Measurements from ENCODE around the gene ZP1.

DNA sequence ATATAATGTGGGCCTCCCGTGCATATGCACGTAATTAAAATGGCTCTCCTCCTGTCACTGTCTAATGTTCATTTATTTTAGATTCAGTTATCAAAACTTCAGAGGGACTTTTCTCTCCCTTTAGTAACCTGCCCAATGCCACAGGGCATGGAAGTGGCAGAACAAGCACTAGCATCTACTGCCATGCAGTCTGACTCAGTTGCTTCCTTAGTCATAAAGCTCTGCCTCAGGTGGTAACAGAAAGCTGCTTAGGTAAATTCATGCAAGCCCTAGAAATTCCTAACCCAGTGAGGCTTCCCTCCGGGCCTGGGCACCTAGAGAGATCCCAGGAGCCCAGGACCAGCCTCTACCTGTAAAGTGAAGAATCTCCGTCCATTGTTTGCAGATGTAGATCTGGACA is 30.2 kb downstream of the ZP1 start:
- TF ChIP-seq, protein P1, sequence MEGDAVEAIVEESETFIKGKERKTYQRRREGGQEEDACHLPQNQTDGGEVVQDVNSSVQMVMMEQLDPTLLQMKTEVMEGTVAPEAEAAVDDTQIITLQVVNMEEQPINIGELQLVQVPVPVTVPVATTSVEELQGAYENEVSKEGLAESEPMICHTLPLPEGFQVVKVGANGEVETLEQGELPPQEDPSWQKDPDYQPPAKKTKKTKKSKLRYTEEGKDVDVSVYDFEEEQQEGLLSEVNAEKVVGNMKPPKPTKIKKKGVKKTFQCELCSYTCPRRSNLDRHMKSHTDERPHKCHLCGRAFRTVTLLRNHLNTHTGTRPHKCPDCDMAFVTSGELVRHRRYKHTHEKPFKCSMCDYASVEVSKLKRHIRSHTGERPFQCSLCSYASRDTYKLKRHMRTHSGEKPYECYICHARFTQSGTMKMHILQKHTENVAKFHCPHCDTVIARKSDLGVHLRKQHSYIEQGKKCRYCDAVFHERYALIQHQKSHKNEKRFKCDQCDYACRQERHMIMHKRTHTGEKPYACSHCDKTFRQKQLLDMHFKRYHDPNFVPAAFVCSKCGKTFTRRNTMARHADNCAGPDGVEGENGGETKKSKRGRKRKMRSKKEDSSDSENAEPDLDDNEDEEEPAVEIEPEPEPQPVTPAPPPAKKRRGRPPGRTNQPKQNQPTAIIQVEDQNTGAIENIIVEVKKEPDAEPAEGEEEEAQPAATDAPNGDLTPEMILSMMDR (IDR thresholded peaks at IDR 0.05), result no peak
- TF ChIP-seq POLR2AphosphoS5 (IDR thresholded peaks at IDR 0.05), result no peak
- TF ChIP-seq POLR2A (IDR thresholded peaks at IDR 0.05), result no peak

Data from breast epithelium (tissue), 3 donors.